Neural progenitor cell (in vitro differentiated cells): ENCODE results near the gene EDNRA.

Experiments used
- CTCF ChIP-seq: fragments of 200-600 bp; sonication (generic); IDR thresholded peaks from 2 replicates; pipeline ENCODE4 v1.5.1; 2017; ENCODE audit warnings: antibody characterized with exemption, mild to moderate bottlenecking
- EZH2 ChIP-seq: fragments of 200-600 bp; sonication (generic); IDR thresholded peaks from 2 replicates; pipeline ENCODE4 v1.6.1; 2017; ENCODE audit warnings: antibody characterized with exemption, mild to moderate bottlenecking, moderate library complexity
- EZH2phosphoT487 ChIP-seq: fragments of 200-600 bp; sonication (generic); IDR thresholded peaks from 2 replicates; pipeline ENCODE4 v1.6.1; 2017; ENCODE audit warnings: antibody characterized with exemption

- TF ChIP-seq EZH2: no peak
- TF ChIP-seq CTCF: no peak
- no peak for TF ChIP-seq EZH2phosphoT487
Measured at GRCh38 chr4:147487616-147488015, 6.7 kb downstream of the EDNRA start.
